ENCODE data around the gene MT1A.

DNA sequence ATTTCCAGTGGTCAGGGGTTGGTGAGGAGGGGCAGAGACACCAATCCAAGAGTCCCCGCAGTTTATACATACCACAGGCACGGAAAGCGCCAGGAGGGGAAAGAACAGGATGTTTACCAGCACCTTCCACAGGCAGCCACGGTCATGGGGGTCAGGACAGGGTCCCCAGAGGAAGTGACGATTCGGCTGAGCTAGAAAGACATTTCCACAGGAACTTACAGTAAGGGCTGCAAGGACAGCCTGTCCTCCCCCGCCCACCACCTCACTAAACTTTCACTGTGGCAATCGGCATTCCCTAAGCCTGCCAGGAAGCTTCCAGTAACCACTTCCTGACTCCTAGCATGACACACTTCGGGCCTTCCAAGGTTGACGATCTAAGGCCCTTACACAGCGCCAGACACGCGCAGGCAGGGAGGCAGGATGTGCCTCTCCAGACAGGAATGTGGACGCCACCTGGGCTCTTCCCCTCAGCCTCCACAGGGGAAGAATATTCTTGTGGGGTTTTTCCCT lies 31.3 kb upstream of the MT1A start:
- TF ChIP-seq, protein P1, sequence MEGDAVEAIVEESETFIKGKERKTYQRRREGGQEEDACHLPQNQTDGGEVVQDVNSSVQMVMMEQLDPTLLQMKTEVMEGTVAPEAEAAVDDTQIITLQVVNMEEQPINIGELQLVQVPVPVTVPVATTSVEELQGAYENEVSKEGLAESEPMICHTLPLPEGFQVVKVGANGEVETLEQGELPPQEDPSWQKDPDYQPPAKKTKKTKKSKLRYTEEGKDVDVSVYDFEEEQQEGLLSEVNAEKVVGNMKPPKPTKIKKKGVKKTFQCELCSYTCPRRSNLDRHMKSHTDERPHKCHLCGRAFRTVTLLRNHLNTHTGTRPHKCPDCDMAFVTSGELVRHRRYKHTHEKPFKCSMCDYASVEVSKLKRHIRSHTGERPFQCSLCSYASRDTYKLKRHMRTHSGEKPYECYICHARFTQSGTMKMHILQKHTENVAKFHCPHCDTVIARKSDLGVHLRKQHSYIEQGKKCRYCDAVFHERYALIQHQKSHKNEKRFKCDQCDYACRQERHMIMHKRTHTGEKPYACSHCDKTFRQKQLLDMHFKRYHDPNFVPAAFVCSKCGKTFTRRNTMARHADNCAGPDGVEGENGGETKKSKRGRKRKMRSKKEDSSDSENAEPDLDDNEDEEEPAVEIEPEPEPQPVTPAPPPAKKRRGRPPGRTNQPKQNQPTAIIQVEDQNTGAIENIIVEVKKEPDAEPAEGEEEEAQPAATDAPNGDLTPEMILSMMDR (IDR thresholded peaks at IDR 0.05): no peak
- TF ChIP-seq POLR2A (IDR thresholded peaks at IDR 0.05) (peak in 2 of 4 donors; percentile 37 to 45), POLR2AphosphoS5 (IDR thresholded peaks at IDR 0.05) (peak; percentile 99 to 100), EP300 (IDR thresholded peaks at IDR 0.05) (peak; percentile 99 to 100 (median 100))
